Placental pericyte (primary cell): ENCODE measurements around the gene ZNF367. TPM values are rescaled to one million over a fixed set of nuclear protein-coding genes. Genes with fewer than 3 reads are reported as not detected.

Source experiments
- total RNA-seq: library from RNA; depleted of rRNA; stranded (reverse); fragments of >200 nt; gene quantifications from 2 replicates; pipeline ENCODE4 v1.2.3, GENCODE V29; 2012

Gene ZNF367
- total RNA-seq: 0.22 and 9.0 TPM in 2 replicates

DNA sequence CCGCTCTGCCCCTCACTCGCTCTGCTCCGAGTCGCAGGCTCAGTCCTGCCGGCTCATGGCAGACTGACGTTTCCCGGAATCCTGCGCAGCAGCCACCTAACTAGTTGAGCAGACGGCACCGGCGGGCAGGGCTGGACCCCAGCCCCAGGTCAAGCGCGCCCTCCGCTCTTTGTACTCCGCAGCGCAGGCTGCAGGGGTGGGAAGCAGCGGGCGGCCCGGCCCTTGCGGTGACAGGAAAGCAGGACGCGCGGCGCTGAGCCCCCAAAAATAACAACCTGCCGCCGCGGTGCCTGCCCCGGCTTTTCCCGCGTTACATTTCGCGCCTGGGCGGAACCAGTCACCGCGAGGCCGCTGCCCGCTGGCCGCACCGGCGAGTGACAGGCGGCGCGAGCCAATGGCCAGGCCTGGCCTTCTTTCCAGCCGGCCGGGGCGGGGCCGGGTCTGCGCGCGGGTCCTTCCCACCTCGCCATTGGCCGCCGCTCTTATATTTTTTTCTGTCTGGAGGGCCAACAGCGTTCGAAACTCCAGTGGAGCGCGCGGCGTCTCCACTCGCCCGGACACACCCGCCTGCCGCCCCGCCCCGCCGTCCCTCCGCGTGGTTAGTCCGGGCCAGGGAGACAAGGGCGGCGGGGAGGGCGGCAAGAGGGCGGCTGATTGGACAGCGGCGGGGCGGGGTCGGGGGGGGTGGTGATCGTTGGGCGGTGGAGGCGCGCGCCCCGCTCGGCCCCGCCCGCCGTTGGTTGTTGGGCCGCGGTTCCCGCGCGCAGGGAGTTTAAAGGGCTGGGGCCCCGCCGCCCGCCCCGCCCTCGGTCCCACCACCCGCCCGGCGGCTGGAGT is at the start of gene ZNF367:
ZNF367 (minus strand) TSS at position 288 of the 837 bp plus-strand sequence. CDS start 338 bp downstream, outside the sequence.

GRCh38 chr9:96449845-96450612 is 31.9 kb upstream of the ZNF367 start, which contains the start of gene HABP4:
HABP4 (plus strand) TSS chr9:96450169; CDS start chr9:96450280, 111 bp downstream.

GRCh38 chr9:96383165-96383942 is 34.8 kb downstream of the ZNF367 start, which contains the start of gene SLC35D2:
SLC35D2 (minus strand) TSS chr9:96383711; CDS start chr9:96383634, 77 bp downstream.

Other genes starting within 250 kb of the ZNF367 start
- not detected in 2 replicates for gene HSD17B3, start 116.2 kb downstream of the ZNF367 start, total RNA-seq
- 26.9 and 29.9 TPM in 2 replicates for gene SLC35D2, start 34.7 kb downstream of the ZNF367 start, total RNA-seq
- gene HABP4, start 31.8 kb upstream of the ZNF367 start, total RNA-seq: 13.6 and 17.7 TPM in 2 replicates
- gene CDC14B, start 201.5 kb upstream of the ZNF367 start, total RNA-seq: 11.7 and 12.7 TPM in 2 replicates
- 9.8 and 17.2 TPM in 2 replicates for gene PRXL2C, start 236.9 kb upstream of the ZNF367 start, total RNA-seq